Mesendoderm (in vitro differentiated cells): Measurements from ENCODE around the gene DLGAP3.
"Not testable (repeated sequence)": the region's sequence is repeated elsewhere in the genome, so short reads cannot be mapped to it uniquely, and the experiment has no call there.

Source experiments
- DNase-seq: peaks from one replicate; pipeline ENCODE4 v3.0.0; 2013
- H2AK5ac ChIP-seq: 2 replicates; pipeline ENCODE4 v1.6.1; 2013; ENCODE audit warnings: low read length, inconsistent platforms
- H2BK120ac ChIP-seq: 2 replicates; pipeline ENCODE4 v1.6.1; 2013; ENCODE audit warnings: low read depth, mild to moderate bottlenecking, low read length, moderate library complexity, mixed read lengths
- H2BK15ac ChIP-seq: replicated peaks from 2 replicates; pipeline ENCODE4 v1.6.1; 2013; ENCODE audit warnings: low read depth, mild to moderate bottlenecking, moderate library complexity
- H2BK5ac ChIP-seq: 2 replicates; pipeline ENCODE4 v1.6.1; 2013; ENCODE audit warnings: low read length, inconsistent platforms
- H3K18ac ChIP-seq: 2 replicates; pipeline ENCODE4 v1.6.1; 2013; ENCODE audit warnings: mild to moderate bottlenecking, low read length, mixed read lengths
- H3K23ac ChIP-seq: one replicate; pipeline ENCODE4 v1.6.1; 2013; ENCODE audit warnings: low read length
- H3K27ac ChIP-seq: 2 replicates; pipeline ENCODE4 v1.5.1; 2013; ENCODE audit warnings: low read depth, mild to moderate bottlenecking, inconsistent platforms, low read length, moderate library complexity
- H3K27me3 ChIP-seq: 2 replicates; pipeline ENCODE4 v1.6.1; 2013; ENCODE audit warnings: low read length, control low read depth, mild to moderate bottlenecking, inconsistent platforms; ENCODE audit not compliant: insufficient read depth, poor library complexity
- H3K36me3 ChIP-seq: 2 replicates; pipeline ENCODE4 v1.6.1; 2013; ENCODE audit warnings: low read length, inconsistent platforms; ENCODE audit not compliant: control insufficient read depth, insufficient read depth
- H3K4ac ChIP-seq: one replicate; pipeline ENCODE4 v1.6.1; 2013; ENCODE audit warnings: low read depth, mild to moderate bottlenecking, low read length, moderate library complexity
- H3K4me1 ChIP-seq: 2 replicates; pipeline ENCODE4 v1.6.1; 2013; ENCODE audit warnings: low read depth, low read length, inconsistent platforms; ENCODE audit not compliant: control insufficient read depth
- H3K4me2 ChIP-seq: 2 replicates; pipeline ENCODE4 v1.6.1; 2013; ENCODE audit warnings: low read length
- H3K4me3 ChIP-seq: 2 replicates; pipeline ENCODE4 v1.5.1; 2013; ENCODE audit warnings: mild to moderate bottlenecking, low read length
- H3K56ac ChIP-seq: one replicate; pipeline ENCODE4 v1.6.1; 2013; ENCODE audit warnings: low read length
- H3K79me1 ChIP-seq: 2 replicates; pipeline ENCODE4 v1.6.1; 2013; ENCODE audit warnings: low read length, inconsistent platforms
- H3K79me2 ChIP-seq: 2 replicates; pipeline ENCODE4 v1.6.1; 2013; ENCODE audit warnings: mild to moderate bottlenecking, low read length; ENCODE audit not compliant: control insufficient read depth, insufficient read depth
- H3K9ac ChIP-seq: 2 replicates; pipeline ENCODE4 v1.6.1; 2013; ENCODE audit warnings: low read length, inconsistent platforms
- H4K5ac ChIP-seq: one replicate; pipeline ENCODE4 v1.6.1; 2013; ENCODE audit warnings: low read length
- H4K8ac ChIP-seq: one replicate; pipeline ENCODE4 v1.6.1; 2013; ENCODE audit warnings: low read depth, mild to moderate bottlenecking, control low read depth, low read length, moderate library complexity
- WGBS: extraction: QIAGEN DNeasy Blood & Tissue Kit; methylation state at CpG from one replicate; pipeline ENCODE4 v1.1.7; 2013; ENCODE audit warnings: low lambda C conversion rate, missing lambda C conversion rate; ENCODE audit not compliant: insufficient coverage; ENCODE audit errors: extremely low coverage; 5-methylcytosine and 5-hydroxymethylcytosine counted together

The DLGAP3 gene

GRCh38 chr1:34827341-34827941, 102.0 kb downstream of the DLGAP3 start:
- WGBS, result no CpG with 5 or more reads among the region's 5 CpGs
- no peak for DNase-seq

GRCh38 chr1:34825455-34826091, 103.9 kb downstream of the DLGAP3 start:
- H4K8ac ChIP-seq, result no peak overlapping the region
- H3K27ac ChIP-seq, result no peak overlapping the region
- no peaks in the 10 kb centered on the region for H3K27me3 ChIP-seq
- H3K79me2 ChIP-seq, result no peaks in the 10 kb centered on the region
- no peaks in the 10 kb centered on the region for H3K79me1 ChIP-seq
- no peak overlapping the region for H2AK5ac ChIP-seq
- no peak overlapping the region for H2BK120ac ChIP-seq
- no peaks in the 10 kb centered on the region for H3K36me3 ChIP-seq
- no peaks in the 10 kb centered on the region for H3K4me1 ChIP-seq
- no peak overlapping the region for H4K5ac ChIP-seq
- no peak overlapping the region for H3K4me3 ChIP-seq
- H3K18ac ChIP-seq, result no peak overlapping the region
- no peak overlapping the region for H2BK5ac ChIP-seq
- H3K9ac ChIP-seq, result no peak overlapping the region
- no peak overlapping the region for H3K4ac ChIP-seq
- no peak overlapping the region for H3K56ac ChIP-seq
- H3K4me2 ChIP-seq, result no peak overlapping the region
- no peak overlapping the region for H3K23ac ChIP-seq
- no peak for DNase-seq
- whole genome bisulfite sequencing, result no CpG with 5 or more reads among the region's 11 CpGs
- no peak overlapping the region for H2BK15ac ChIP-seq

More at GRCh38 chr1:34827341-34827941, 102.0 kb downstream of the DLGAP3 start:
- no peak overlapping the region for H3K27ac ChIP-seq
- H3K79me1 ChIP-seq, result no peaks in the 10 kb centered on the region
- H2BK5ac ChIP-seq, result no peak overlapping the region
- H3K4ac ChIP-seq, result no peak overlapping the region
- no peaks in the 10 kb centered on the region for H3K27me3 ChIP-seq
- no peak overlapping the region for H2BK120ac ChIP-seq
- H2AK5ac ChIP-seq, result no peak overlapping the region
- no peak overlapping the region for H3K4me2 ChIP-seq
- no peaks in the 10 kb centered on the region for H3K4me1 ChIP-seq
- H3K36me3 ChIP-seq, result no peaks in the 10 kb centered on the region
- H3K4me3 ChIP-seq, result no peak overlapping the region
- H3K9ac ChIP-seq, result no peak overlapping the region
- H3K18ac ChIP-seq, result no peak overlapping the region
- H4K5ac ChIP-seq, result no peak overlapping the region
- no peak overlapping the region for H4K8ac ChIP-seq
- H3K56ac ChIP-seq, result no peak overlapping the region
- H3K79me2 ChIP-seq, result no peaks in the 10 kb centered on the region
- H3K23ac ChIP-seq, result no peak overlapping the region
- no peak overlapping the region for H2BK15ac ChIP-seq

- Histone ChIP-seq H3K79me2 (no peaks in the 10 kb centered on the region), H3K4me2 (no peak overlapping the region), H3K27me3 (no peaks in the 10 kb centered on the region), H4K8ac (no peak overlapping the region), H3K56ac (no peak overlapping the region), H3K27ac (no peak overlapping the region), H3K4me3 (no peak overlapping the region), H3K4me1 (no peaks in the 10 kb centered on the region), H3K79me1 (no peaks in the 10 kb centered on the region), H3K36me3 (no peaks in the 10 kb centered on the region), H3K23ac (no peak overlapping the region), H2BK15ac (no peak overlapping the region), H3K18ac (no peak overlapping the region), H3K4ac (no peak overlapping the region), H2BK5ac (no peak overlapping the region), H4K5ac (no peak overlapping the region), H2AK5ac (no peak overlapping the region), H3K9ac (no peak overlapping the region), H2BK120ac (no peak overlapping the region)
- WGBS, result no CpG with 5 or more reads among the region's 3 CpGs
- no peak for DNase-seq
Observed at GRCh38 chr1:34824817-34825454, 104.5 kb downstream of the DLGAP3 start.

- no peaks in the 10 kb centered on the region for H3K27me3 ChIP-seq
- no peak overlapping the region for H2BK120ac ChIP-seq
- no CpG with 5 or more reads among the region's 3 CpGs for WGBS
- no peak overlapping the region for H3K4ac ChIP-seq
- H3K18ac ChIP-seq, result no peak overlapping the region
- no peak overlapping the region for H3K4me2 ChIP-seq
- no peak overlapping the region for H4K8ac ChIP-seq
- no peaks in the 10 kb centered on the region for H3K36me3 ChIP-seq
- no peaks in the 10 kb centered on the region for H3K79me2 ChIP-seq
- H2BK5ac ChIP-seq, result no peak overlapping the region
- H4K5ac ChIP-seq, result no peak overlapping the region
- no peak for DNase-seq
- H3K4me3 ChIP-seq, result no peak overlapping the region
- H3K9ac ChIP-seq, result no peak overlapping the region
- H2AK5ac ChIP-seq, result no peak overlapping the region
- H3K4me1 ChIP-seq, result no peaks in the 10 kb centered on the region
- H3K79me1 ChIP-seq, result no peaks in the 10 kb centered on the region
- no peak overlapping the region for H3K56ac ChIP-seq
- H3K23ac ChIP-seq, result no peak overlapping the region
- H2BK15ac ChIP-seq, result no peak overlapping the region
- no peak overlapping the region for H3K27ac ChIP-seq
Observed at GRCh38 chr1:34822202-34822601, 107.2 kb downstream of the DLGAP3 start.

GRCh38 chr1:34818862-34819261, 110.6 kb downstream of the DLGAP3 start:
- not testable (repeated sequence) for H3K4me1 ChIP-seq, H3K9ac ChIP-seq, H4K5ac ChIP-seq, H3K36me3 ChIP-seq, H3K79me2 ChIP-seq, DNase-seq, H3K23ac ChIP-seq, H3K27me3 ChIP-seq, H2BK15ac ChIP-seq, H3K79me1 ChIP-seq, H4K8ac ChIP-seq, H2BK120ac ChIP-seq, H3K27ac ChIP-seq, H3K18ac ChIP-seq, H2BK5ac ChIP-seq, H2AK5ac ChIP-seq, H3K4me2 ChIP-seq, H3K4ac ChIP-seq, H3K56ac ChIP-seq, H3K4me3 ChIP-seq
- no CpG with 5 or more reads among the region's 2 CpGs for WGBS
